ENCODE data around the gene GUCA2A.

Gene GUCA2A

DNA sequence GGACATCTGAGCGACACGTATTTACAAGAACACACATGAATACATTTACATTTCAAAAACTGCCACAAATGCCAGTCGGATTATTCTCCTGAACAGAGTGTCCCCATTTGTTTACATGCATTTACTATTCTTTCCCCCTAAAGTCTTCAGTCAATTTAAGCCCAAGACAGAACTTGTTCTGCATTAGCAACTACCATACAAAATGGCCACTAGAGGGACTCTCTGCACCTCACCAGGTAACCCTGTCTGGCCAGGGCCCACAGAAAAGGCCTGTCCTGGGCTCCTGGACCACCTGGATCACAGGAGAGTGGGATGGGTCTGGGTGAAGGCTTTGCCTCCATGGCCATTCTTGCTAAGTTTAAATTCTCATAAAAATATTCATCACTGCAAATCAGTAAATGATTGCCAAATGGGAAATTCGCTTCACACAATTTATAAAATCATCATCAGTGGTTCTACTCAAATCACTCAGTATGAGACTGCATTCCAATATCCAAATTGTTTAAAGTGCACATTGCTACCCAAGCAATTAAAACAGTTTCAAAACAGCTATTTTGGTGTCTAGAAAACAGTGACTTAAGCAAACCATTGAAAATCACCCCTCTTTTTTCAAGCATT lies 12.5 kb upstream of the GUCA2A start:
- DNase-seq (ENCODE audit: low spot score) = peak; percentile 59

DNA sequence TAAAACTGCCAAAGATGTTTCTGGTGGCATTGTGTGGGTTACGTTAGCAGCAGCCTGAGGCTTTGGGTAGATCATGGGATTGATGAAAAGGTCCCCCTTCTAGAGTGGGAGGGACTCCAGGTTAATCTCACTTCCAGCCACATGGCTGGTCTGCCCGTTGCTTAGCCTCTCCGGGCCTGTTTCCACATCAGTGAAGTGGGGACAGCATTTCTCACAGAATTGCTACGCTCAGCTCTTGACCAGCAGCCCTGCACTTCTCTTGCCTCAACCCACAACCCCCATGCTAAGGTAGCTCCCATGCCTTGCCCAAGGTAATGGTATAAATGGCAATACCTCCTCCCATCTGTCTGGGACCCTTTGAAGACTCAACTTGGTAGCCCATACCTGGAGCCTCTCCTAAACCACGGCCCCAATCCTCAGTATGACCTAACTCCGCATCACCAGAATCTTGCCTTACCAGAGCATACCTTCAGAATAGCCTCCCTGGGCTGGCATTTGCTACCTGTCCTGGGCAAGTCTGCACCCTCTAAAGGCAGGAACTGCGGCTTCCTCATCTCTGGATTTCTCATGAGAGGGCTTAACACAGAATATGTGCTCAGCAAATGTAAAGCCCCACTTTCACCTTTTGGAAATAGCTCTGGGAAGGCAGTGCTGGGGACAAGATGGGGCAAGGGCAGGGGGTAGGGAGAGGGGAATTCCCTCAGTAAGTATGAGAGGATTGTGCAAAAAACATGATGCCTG lies 10.9 kb upstream of the GUCA2A start:
- DNase-seq (ENCODE audit: low spot score) = no peak

DNA sequence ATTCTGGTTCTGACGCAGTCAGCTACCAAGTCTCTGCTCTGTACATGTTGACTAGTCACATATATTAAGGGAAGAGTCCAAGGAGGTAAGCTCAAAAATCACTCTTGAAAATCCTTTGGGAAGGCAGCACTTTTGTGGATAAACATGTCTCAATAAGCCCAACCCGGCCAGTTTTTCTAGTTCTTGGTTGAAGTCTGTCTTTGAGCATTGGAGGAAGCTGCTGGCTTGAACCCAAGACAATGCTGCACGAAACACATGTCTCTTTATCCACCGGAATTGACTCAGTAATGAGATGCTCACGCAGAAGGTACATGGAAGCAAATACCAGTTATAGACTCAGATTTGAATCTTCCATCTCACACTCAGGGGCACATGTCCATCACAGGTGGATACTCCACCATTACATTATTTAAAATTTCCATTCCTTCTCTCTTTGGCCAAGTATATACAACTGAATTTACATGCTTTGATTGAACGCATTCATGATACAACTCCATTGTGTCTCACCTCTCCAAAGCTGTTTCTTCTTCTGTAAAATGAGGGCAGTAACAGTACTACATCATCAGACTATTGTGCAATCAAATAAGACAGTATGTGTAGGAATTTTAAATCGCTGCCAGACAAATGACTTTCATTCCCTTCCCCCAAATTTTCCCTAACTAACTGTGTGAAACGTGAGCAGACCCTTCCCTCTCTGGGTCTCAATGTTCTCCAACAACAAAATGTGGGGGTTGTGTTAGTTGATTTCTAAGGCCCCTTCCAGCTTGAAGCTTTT lies 9.6 kb upstream of the GUCA2A start:
- no peak for DNase-seq (ENCODE audit: low spot score)

DNA sequence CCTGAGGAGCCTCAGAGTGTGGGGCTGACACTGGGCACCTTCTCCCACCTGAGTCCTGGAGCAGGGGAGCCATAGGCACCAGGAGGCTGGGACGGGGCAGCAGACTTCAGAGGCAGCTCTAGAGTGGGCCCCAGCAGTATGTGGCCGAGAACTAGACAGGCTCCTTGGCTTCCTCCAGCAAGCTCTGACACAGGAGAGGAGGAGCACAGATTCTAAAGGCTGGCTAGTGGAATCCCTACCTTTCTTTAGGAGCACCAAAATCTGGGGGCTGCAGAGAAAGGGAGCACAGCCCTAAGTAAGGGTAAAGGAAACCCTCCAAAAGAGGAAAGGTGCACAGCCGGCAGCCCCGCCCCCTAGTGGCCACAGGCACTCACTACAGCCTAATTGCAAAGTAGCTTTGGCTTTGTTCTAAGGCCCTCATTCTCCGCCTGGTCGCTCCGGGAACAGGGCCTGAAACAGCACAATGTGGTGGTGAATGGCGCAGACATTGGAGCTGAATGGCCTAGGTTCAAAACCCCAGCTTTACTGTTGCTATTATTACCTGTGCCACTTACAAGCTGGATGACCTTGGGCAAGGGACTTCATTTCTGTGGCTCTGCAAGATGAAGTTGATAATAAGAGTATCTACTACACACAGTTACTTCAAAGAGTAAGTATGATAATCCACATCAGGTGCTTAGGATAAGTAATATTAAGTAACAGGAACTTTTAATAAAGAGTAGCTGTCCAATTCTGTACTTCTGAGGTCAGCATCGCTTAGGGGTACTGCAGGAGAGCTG lies 8.8 kb upstream of the GUCA2A start:
- peak; percentile 62 for DNase-seq (ENCODE audit: low spot score)

DNA sequence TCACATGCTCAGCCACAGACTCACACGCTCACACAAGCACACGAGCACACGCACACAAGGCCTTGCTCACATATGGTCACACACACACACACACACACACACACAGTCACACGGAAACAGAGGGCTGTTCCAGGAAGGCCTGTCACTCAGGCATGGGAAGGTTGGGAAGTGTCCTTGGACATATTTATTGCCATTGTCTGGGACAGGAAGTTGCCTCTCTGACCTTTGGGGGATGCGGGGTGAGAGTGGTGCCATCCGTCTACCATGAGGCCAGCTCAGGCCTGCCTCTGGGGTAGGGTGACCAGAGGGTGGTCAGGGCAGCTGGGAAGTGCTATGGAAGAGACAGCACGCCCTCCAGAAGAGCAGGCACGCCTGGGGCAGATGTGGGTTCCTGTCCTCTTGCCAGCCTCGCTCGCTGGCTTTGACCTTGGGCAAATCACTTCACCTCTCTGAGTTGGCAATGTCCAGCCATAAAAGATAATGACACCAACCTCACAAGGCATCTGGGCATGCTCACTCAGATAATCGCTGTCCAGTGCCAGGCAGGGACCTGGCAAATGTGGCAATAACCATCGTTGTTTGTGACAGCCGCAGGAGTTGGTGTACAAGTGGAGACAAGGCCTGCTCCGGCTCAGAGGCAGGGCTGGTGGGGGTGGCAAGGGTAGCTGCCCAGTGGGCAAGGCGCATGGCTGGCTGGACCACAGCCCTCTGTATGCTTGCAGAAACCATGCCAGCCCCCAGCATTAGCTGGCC lies 8.0 kb upstream of the GUCA2A start:
- DNase-seq (ENCODE audit: low spot score) = no peak

DNA sequence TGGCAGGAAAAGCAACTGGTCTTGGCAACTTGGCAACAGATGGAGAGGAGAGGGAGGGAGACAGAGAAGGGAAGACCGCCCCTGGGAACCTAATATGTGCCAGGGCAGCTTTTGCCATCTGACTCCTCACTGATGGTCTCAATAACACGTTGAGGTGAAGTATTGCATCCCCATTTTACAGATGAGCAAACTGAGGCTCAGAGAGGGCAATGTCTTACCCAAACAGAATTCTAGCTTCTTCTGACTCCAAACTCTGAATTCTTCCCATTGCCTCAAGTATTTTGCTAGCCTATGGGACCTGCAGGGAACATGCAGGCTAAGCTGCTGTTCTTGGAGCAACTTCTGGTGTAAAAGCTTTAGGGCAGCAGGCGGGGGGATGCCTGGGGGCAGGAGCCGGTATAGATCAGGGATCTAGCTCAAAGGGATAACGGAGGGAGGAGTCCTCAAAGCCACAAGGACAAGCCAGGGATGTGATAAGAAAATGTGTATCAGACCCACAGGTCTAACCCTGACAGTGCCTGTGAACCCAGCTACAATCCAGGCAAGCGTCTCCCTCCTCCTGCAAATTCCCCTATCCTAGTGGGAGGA lies 7.2 kb upstream of the GUCA2A start:
- DNase-seq (ENCODE audit: low spot score) = no peak

DNA sequence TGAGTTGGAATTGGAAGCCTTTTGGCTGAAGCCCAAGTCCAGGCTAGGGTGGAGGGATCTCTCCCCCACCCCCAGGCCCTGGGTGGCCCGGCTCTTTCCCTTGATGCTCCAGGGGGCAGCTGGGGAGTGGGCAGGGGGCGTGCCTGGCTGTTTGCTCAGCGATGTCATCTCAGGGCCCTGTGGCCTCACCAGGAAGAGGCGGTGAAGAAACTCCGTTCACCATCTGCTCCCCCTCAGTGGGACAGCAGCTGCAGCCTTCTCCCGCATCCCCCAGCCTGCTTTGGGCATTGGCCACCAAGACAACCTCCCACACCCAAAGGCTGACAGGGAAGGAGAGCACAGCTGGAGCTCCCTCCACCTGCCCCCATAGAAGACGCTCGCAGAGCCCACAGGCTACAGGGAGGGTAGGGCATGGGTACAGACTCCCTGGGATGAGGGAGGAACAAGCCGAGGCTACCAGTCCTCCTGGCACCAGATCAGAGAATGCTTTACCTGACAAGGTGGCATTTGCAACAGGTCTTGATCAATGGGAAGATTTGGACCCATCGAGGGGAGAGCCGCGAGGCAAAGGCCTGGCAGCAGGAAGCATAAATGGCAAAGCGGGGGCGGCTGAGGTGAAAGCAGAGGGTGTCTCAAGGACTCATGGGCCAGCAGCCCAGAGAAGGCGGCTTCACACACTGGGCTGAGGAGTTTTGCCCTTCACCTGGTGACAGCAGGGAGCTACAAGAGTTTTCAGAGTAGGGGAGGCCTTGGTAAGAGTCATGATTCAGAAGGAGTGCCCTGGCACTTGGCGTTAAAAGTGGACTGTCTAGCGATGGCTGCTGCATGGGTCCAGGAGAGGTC lies 6.5 kb upstream of the GUCA2A start:
- no peak for DNase-seq (ENCODE audit: low spot score)

DNA sequence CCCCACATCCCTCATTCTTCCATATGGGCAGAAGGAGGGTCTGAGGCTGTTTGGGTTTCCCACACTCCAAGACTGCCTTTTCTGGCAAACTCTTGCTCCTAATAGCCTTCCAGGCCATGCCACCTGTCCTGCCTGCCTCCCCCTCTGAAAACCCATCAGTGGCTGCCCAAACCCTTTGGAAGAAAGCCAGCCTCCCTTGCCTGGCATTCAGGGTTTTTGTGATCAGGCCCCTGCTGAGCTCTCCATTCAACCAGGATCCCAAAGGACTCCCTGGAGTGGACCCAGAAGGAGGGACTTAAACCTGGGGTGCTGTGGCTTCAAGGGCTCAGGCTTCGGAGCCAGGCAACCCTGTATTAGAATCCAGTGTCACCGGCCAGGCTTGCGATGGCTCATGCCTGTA lies 4.2 kb upstream of the GUCA2A start:
- DNase-seq (ENCODE audit: low spot score) = no peak

DNA sequence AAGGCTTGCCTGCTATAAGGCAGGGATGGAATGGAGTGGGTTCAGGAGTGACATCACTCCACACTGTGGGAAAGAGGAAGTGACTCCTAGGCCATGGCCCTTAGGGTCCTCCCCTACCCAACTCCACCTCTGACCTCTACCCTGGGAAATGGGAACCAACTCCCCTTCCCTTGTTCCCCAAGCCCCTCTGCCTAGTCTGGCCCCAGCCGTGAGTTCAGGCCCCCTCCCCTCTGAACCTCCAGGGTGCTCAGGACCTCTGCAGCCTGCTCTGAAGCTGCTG lies 3.8 kb upstream of the GUCA2A start:
- DNase-seq (ENCODE audit: low spot score) = no peak

DNA sequence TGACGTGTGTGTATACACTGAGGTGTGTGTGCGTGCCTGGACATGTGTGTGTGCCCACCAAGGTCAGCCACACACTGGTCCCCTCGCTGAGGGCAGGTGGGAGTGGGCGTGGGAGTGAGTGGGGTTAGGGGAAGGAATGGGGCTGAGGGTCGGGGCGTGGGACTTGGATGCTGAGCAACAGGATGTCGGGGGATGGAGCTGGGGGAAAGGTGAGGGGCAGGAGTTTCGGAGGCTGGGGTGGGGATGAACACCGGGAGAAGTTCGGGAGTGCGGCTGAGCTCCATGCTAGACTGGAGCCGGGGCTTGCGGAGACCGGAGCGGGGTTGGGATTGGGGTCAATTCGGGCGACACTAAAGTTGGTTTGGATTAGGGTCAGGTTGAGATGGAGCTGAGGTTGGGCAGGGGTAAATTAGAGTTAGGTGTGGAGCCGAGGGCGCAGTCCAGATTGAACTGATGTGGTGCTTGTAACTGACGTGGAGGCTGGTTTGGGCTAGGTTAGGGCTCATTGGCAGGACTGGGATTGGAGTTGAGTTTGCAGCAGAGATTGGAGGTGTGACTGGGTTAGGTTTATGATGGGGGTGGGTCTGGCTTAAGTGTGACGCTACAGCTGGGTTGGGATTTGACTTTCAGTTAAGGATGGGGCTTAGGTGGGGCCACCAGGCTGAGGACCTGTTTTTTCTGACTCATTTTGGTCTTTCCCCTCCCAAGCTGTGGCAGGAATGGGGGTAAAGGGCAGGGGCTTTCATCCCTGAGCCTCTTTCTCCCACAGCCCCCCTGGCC lies 3.3 kb upstream of the GUCA2A start:
- no peak for DNase-seq (ENCODE audit: low spot score)

DNA sequence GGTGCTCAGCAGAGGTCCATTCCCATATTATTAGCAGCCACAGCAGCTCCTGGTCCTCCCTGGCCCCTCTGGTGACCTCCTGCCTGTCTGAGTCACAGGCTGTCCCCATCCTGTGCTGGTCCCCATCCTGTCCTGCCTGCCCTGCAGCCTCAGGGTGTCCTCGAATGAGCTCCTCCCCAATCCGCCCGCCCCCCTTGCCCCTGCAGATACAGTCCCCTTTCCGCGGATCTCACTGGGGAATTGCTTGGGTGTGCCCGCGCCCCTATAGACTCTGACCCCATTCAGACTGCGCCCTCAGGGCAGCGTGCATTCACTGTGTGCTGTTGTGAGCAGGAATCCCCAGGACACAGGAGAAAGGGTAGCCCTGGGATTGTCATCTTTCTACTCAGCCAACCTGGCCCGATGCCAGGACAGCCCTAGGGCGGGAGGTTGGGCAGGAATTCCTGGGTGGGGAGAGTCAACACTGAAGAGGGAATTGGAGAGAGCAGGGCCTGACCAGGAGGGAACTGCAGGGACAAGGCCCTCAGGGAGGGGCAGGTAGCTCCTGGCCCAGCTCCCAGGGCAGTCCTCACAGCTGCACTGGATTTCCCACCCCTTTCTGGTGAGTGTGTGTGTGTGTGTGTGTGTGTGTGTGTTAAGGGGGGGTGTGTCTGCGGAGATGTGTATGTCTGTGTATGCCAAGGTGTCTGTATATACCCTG lies 1.1 kb upstream of the GUCA2A start:
- no peak for DNase-seq (ENCODE audit: low spot score)

DNA sequence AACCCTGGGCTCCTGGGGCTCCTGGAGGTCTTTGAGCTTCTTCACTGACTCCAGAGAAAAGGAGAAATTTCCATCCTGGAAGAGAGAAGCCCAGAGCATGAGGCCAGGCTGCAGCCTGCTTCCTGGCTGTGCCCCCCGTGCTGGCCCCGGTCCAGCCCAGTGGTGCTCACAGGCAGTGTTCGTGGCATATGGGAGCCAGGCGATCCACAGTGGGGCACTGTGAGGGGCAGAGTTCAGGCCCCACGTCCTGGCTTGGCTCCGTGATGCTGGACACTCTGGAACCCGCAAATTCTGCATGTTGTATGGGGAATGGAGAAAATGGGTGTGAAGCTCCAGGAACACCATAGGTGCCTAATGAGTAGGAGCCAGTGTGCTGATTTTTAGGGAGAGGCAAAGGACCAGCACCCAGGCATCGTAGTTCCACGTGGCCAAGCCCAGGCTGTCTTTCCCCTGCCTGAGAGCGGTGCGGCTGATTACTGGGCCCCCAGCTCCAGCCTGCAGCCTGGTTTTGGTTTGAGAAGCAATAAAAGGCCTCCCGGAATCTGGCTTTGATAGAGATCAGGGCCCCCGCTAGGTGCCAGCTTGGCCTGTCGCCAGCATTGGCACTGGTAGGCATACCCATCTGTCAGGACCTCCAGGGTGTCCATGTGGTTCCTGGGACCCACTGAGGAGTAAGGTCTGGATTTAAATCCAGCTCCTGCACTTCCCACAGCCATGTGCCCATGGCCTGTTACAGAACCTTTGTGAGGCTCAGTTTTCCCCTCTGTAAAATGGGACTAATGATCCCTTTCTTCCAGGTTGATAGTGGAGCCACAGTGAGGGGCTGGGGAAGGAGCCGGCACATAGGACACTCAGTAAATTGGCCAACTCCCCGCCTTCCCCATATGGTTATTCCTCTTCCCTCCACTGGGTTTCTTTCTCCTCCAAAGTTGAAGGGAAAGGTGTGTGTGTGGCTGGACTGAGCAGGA lies 725 bp downstream of the GUCA2A start:
- no peak for DNase-seq (ENCODE audit: low spot score)

DNA sequence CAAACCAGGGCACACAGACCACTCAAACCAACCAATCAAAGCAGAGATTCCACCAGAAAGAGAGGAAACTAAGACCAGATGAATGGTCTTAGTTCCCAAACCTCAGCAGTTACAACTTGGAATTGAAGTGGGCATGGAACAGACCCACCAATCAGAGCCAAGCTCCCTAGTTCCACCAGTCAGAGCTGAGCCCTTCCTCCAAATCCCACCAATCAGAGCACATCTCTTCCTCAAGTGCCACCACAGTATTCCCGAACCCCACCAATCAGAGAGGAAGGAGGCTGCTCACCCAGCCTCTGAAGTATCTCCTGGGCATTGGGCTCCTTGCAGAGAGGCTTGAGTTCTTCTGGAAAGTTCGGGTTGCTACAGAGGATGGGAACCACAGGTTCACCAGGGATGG lies 1.4 kb downstream of the GUCA2A start:
- DNase-seq (ENCODE audit: low spot score) = no peak

DNA sequence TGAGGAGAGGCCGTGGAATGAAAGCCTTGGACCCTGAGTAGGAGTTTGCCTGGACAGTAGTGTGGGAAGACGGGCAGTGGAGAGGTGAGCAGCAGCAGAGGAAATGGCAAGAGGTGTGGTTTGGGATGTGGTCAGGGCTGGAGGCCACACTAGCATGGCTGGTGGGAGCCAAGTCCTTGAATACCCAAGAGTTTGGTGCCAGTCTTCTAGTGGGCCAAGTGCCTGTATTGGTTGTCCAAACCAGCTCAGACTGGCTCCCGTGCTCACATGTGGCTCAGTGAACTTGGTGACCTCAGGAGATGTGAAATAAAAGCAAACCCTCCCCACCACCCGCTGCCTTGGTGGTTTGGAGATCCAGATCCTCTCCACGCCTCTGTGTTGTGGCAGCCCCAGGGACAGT lies 2.4 kb downstream of the GUCA2A start:
- DNase-seq (ENCODE audit: low spot score) = no peak

DNA sequence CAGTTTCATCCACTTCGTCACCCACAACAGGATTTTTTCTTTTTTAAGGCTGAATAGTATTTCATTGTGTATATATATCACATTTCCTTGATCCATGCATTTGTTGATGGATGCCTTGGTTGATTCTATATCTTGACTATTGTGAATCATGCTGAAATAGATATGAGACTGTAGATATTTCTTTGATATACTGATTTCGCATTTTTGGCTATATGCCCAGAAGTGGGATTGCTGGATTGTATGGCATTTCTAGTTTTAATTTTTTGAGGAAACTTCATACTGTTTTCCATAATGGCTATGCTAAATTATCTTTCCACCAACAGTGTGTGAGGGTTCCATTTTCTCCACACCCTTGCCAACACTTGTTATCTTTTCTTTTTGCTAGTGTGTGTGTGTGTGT lies 6.4 kb downstream of the GUCA2A start:
- DNase-seq (ENCODE audit: low spot score) = no peak

DNA sequence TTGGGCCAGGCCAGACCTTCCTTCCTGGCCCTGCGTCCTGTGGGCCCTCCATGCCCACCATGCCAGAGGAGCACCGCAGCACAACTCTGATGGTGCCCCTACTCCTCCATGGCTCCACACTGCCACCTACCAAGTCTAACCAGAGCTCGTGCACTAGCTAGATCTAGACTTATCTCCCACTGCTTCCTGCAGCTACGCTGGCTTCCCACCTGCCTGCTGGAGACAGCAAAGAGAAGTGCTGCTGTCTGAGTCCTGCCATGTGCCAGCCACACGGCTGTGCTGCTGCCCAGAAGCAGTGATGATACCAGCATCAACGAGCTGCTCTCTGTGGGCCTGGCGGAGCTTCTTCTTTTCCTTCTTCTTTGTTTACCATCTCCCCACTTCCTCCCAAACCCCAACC lies 6.9 kb downstream of the GUCA2A start:
- no peak for DNase-seq (ENCODE audit: low spot score)

DNA sequence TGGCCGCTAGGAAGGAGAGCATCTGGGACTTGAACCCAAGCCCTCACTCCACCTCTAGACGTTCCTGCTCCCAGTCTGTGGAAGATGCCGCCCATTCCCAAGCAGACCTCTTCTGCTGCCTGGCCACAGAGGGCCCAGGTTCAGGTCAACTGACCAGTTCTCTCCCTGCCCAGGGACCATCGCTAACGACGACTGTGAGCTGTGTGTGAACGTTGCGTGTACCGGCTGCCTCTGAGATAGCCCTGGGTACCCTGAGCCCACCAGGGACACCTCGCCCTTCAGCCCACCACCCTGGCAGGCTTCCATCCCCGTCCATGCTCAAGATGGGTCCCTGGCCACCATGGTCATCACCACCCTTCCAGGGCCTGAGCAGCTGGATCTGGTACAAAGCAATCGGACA lies 9.2 kb downstream of the GUCA2A start:
- DNase-seq (ENCODE audit: low spot score) = no peak

DNA sequence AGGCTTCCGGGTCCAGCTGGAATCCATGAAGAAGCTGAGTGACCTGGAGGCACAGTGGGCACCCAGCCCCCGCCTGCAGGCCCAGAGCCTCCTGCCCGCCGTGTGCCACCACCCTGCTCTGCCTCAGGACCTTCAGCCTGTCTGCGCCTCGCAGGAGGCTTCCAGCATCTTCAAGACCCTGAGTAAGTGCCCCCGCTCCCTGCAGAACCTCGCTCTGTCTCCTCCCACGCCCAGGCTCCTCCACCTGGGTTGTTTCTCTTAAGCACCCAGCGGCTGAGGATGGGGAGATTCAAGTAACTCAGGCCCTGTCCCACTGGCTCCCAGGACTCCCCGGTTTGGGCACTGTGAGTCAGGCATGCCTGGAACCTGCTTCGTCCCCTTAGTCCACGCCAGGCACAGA lies 9.9 kb downstream of the GUCA2A start:
- no peak for DNase-seq (ENCODE audit: low spot score)

Data from hematopoietic multipotent progenitor cell treated with erythropoietin and hydrocortisone succinate and interleukin-3 and kit ligand, for 15 days (in vitro differentiated cells).